ENCODE measurements around the gene SOCS6. TPM values are rescaled to one million over a fixed set of nuclear protein-coding genes. Genes with fewer than 3 reads are reported as not detected.

Gene SOCS6
- total RNA-seq, 1 donor from 2014 or later: 12.3 TPM

DNA sequence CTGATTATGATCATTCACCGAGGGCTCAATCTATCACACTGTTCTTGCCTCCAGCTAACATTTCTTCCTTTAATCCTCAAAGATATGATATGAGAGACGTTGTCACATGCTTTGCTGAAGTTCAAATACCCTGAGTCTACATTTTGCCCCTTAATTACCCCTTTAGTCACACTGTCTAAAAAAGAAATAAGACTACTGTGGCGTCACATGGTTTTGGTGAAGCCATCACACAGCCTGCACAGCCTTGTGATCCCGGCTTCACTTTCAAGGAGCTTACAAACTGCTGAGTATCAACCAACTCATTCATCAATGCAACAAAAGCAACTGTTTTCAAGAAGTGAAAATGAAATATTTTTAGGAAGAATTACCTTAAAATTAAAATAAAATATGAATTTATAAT lies 31.9 kb upstream of the SOCS6 start:
- no peak for DNase-seq (ENCODE audit: low read depth)
- TF ChIP-seq CTCF (conservative IDR thresholded peaks at IDR 0.05; ENCODE audit: low read depth, low read length): no peak
- no peak overlapping the region for H3K4me3 ChIP-seq (ENCODE audit: low read depth, low read length)

- no peak for DNase-seq (ENCODE audit: low read depth)
- TF ChIP-seq CTCF (conservative IDR thresholded peaks at IDR 0.05; ENCODE audit: low read depth, low read length): no peak
- no peak overlapping the region for H3K4me3 ChIP-seq (ENCODE audit: low read depth, low read length)
Measured at GRCh38 chr18:70258243-70258642, 30.6 kb upstream of the SOCS6 start.

DNA sequence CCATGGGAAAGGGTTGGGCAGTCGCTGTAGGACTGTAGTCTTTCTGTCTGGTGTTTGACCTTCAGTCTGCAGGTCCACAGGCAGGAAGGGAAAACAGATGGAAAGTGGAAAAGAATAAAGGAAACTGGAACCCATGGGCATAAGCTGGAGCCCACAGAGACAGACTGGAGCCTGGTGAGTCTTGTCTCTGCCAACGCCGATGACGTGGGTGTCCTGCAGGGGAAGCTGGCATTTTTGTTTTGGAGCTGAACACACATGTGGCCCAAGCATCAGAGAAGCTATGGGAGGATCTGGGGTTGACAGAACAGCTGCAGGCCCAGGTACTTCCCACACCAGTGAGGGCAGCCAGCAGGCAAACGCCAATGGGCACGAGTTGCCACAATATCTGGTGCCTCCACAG lies 28.2 kb upstream of the SOCS6 start:
- no peak overlapping the region for H3K4me3 ChIP-seq (ENCODE audit: low read depth, low read length)
- no peak for DNase-seq (ENCODE audit: low read depth)
- TF ChIP-seq CTCF (conservative IDR thresholded peaks at IDR 0.05; ENCODE audit: low read depth, low read length): no peak

DNA sequence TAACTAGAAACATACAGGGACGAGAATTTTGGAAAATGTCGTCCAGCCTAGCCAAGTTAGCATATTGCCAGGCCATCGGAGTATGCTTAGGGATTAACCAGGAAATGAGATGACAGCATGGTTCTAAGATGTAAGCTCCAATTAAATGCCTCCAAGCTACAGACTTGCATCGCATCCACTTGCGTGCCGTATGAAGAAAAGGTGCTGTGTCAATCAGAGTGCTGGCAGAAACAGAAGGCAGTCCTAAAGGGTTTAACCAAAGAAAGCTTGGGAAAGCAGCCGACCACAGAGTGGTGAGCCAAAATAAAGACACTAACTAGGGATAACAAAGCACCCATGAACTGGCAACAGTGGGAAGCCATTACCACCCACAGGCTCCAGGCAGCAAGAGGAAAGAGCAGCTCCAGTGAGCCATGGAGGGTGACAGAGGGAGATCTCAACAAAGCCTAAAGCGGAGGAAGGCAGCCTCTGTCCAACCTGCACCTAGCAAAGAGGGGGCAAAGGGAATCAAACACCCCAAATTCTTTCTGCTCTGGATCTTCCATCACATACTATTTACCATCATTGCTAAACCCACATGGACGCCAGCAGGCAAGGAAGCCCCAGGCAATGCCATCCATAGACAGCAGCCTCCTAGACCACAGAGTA lies 27.6 kb upstream of the SOCS6 start:
- TF ChIP-seq CTCF (conservative IDR thresholded peaks at IDR 0.05; ENCODE audit: low read depth, low read length): no peak
- DNase-seq (ENCODE audit: low read depth): no peak
- no peak overlapping the region for H3K4me3 ChIP-seq (ENCODE audit: low read depth, low read length)

DNA sequence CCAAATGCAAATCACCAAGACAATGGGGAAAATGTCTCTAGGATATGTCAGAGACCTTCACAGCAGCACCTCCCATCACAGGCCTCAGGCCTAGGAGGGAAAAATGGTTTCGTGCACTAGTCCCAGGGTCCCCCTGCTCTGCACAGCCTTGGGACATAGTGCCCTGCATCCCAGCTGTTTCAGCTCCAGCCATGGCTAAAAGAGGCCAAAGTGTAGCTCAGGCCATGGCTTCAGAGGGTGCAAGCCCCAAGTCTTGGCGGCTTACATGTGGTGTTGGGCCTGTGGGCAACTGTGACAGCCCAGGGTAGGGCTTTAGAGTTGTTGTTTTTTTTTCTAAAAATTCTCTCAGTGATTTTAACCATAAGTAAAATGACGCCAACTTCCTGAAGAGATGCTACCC lies 25.5 kb upstream of the SOCS6 start:
- no peak for DNase-seq (ENCODE audit: low read depth)
- TF ChIP-seq CTCF (conservative IDR thresholded peaks at IDR 0.05; ENCODE audit: low read depth, low read length): no peak

DNA sequence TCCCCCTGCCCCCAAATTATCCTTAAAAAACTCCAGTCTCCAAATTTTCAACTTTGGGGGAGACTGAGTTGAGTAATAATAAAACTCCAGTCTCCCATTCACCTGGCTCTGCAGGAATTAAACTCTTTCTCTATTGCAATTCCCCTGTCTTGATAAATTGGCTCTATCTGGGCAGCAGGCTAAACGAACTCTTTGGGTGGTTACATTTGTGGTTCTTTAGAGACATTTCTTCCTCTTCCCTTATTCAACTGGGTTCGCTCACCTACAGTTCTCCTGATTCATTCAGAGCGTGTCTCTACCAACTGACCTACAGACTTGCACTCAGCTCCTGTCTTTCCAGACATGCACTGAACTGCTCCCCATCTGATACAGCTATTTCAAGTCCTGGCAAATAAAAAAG lies 17.1 kb upstream of the SOCS6 start:
- no peak for DNase-seq (ENCODE audit: low read depth)
- H3K4me3 ChIP-seq (ENCODE audit: low read depth, low read length): no peak overlapping the region
- no peak for TF ChIP-seq CTCF (conservative IDR thresholded peaks at IDR 0.05; ENCODE audit: low read depth, low read length)

More for the DNA sequence above, 25.5 kb upstream of the SOCS6 start:
- H3K4me3 ChIP-seq (ENCODE audit: low read depth, low read length): no peak overlapping the region

DNA sequence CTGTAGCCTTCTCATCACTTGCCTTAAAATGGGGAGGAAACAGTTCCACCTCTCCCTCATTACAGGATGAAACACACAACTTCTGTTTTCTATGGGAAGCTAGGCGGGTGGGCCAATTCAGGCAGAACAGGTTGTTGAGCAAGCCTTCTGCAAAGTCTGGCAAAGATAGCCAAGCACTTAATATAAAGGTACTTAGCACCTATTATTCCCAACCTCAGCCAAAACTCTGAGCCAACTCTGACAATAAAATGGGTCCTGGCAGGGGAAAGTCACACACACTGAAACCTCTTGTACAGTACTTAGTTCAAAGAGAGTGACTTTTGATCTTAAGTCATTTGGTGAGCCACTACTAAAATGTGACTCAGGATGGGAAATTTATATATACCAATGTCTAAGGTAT lies 15.8 kb upstream of the SOCS6 start:
- H3K4me3 ChIP-seq (ENCODE audit: low read depth, low read length): no peak overlapping the region
- no peak for TF ChIP-seq CTCF (conservative IDR thresholded peaks at IDR 0.05; ENCODE audit: low read depth, low read length)
- DNase-seq (ENCODE audit: low read depth): no peak

Data from epithelial cell of proximal tubule (primary cell).